WTC11 (cell line): ENCODE results near the gene NR0B2. TPM values are rescaled to one million over a fixed set of nuclear protein-coding genes. Genes with fewer than 3 reads are reported as not detected.

ENCODE experiments used
- ATAC-seq: fragments of 200-7000 bp; cut with Tn5 transposase; 2 replicates; pipeline ENCODE4 v1.10.0; 2021; ENCODE audit warnings: mild to moderate bottlenecking, moderate library complexity
- CTCF ChIA-PET: fragments of 300-600 bp; sonication (Branson Sonifier 250); formaldehyde crosslinking; loops from one replicate; lab custom pipeline; 2021; ENCODE audit warnings: antibody characterized with exemption; lab: Charles Lee
- POLR2A ChIA-PET: fragments of 350-600 bp; sonication (Branson Sonifier 250); formaldehyde crosslinking; loops from one replicate; lab custom pipeline; 2021; ENCODE audit warnings: antibody characterized with exemption; lab: Charles Lee
- DNase-seq: peaks from one replicate; pipeline ENCODE4 v3.0.0; 2021; ENCODE audit warnings: low spot score
- H3K27ac Mint-ChIP-seq: 2 replicates; pipeline ENCODE4 v1.8.0; 2021; ENCODE audit warnings: mixed read lengths
- H3K27me3 Mint-ChIP-seq: 2 replicates; pipeline ENCODE4 v1.8.0; 2021; ENCODE audit warnings: low read depth, mild to moderate bottlenecking, moderate library complexity, mixed read lengths
- H3K36me3 Mint-ChIP-seq: 2 replicates; pipeline ENCODE4 v1.8.0; 2021; ENCODE audit warnings: mixed read lengths
- H3K4me1 Mint-ChIP-seq: 2 replicates; pipeline ENCODE4 v1.8.0; 2022; ENCODE audit warnings: mixed read lengths
- H3K4me3 Mint-ChIP-seq: 2 replicates; pipeline ENCODE4 v1.8.0; 2021; ENCODE audit warnings: mild to moderate bottlenecking, moderate library complexity, mixed read lengths
- H3K9me3 Mint-ChIP-seq: 2 replicates; pipeline ENCODE4 v1.8.0; 2021; ENCODE audit warnings: mixed read lengths
- AFF4 ChIP-seq: sonication (generic); formaldehyde crosslinking; IDR thresholded peaks from 2 replicates; pipeline ENCODE4 v1.8.1; 2023; ENCODE audit warnings: mild to moderate bottlenecking, missing genetic modification reagents, borderline replicate concordance
- ATF1 ChIP-seq: sonication (generic); formaldehyde crosslinking; IDR thresholded peaks from 2 replicates; pipeline ENCODE4 v1.8.1; 2023; ENCODE audit warnings: mild to moderate bottlenecking, moderate library complexity, missing genetic modification reagents
- E2F1 ChIP-seq: sonication (generic); formaldehyde crosslinking; IDR thresholded peaks from 2 replicates; pipeline ENCODE4 v1.8.0; 2022; ENCODE audit warnings: mild to moderate bottlenecking, missing genetic modification reagents
- E2F5 ChIP-seq: sonication (generic); formaldehyde crosslinking; IDR thresholded peaks from 2 replicates; pipeline ENCODE4 v1.8.1; 2022; ENCODE audit warnings: mild to moderate bottlenecking, moderate library complexity, missing genetic modification reagents
- ESRRA ChIP-seq: sonication (generic); formaldehyde crosslinking; IDR thresholded peaks from 2 replicates; pipeline ENCODE4 v1.8.1; 2022; ENCODE audit warnings: mild to moderate bottlenecking, missing genetic modification reagents, borderline replicate concordance
- FOXP4 ChIP-seq: sonication (generic); formaldehyde crosslinking; IDR thresholded peaks from 2 replicates; pipeline ENCODE4 v1.8.0; 2022; ENCODE audit warnings: mild to moderate bottlenecking, missing genetic modification reagents
- GRHL2 ChIP-seq: fragments of 250-450 bp; sonication (Bioruptor Pico); IDR thresholded peaks from 2 replicates; pipeline ENCODE4 v1.8.0; 2022; ENCODE audit warnings: mild to moderate bottlenecking, moderate library complexity; ENCODE audit not compliant: insufficient replicate concordance, severe bottlenecking
- MYBL2 ChIP-seq: sonication (generic); formaldehyde crosslinking; IDR thresholded peaks from 2 replicates; pipeline ENCODE4 v1.8.1; 2023; ENCODE audit warnings: mild to moderate bottlenecking, moderate library complexity, missing genetic modification reagents
- NFE2L1 ChIP-seq: sonication (generic); formaldehyde crosslinking; IDR thresholded peaks from 2 replicates; pipeline ENCODE4 v1.8.1; 2023; ENCODE audit warnings: missing genetic modification reagents
- TEAD1 ChIP-seq: sonication (generic); formaldehyde crosslinking; IDR thresholded peaks from 2 replicates; pipeline ENCODE4 v1.8.0; 2022; ENCODE audit warnings: mild to moderate bottlenecking, missing genetic modification reagents
- USF1 ChIP-seq: sonication (generic); formaldehyde crosslinking; IDR thresholded peaks from 2 replicates; pipeline ENCODE4 v1.8.0; 2022; ENCODE audit warnings: mild to moderate bottlenecking, missing genetic modification reagents
- USF2 ChIP-seq: sonication (generic); formaldehyde crosslinking; IDR thresholded peaks from 2 replicates; pipeline ENCODE4 v1.8.1; 2023; ENCODE audit warnings: mild to moderate bottlenecking, missing genetic modification reagents, moderate library complexity
- ZNF281 ChIP-seq: sonication (generic); formaldehyde crosslinking; IDR thresholded peaks from 2 replicates; pipeline ENCODE4 v1.8.0; 2023; ENCODE audit warnings: mild to moderate bottlenecking, missing genetic modification reagents
- total RNA-seq: library from RNA; stranded (reverse); gene quantifications from 3 replicates; pipeline ENCODE4 v1.2.3, GENCODE V29; 2021

The NR0B2 gene
- total RNA-seq, 1 experiment from 2014 or later, result not detected

GRCh38 chr1:26956321-26956720, 42.5 kb upstream of the NR0B2 start (continued):
- TF ChIP-seq FOXP4 (CRISPR knock-in tag) (no peak), E2F5 (CRISPR knock-in tag) (no peak)

- ATAC-seq, result no peak
- TF ChIP-seq USF1 (CRISPR knock-in tag) (no peak), TEAD1 (no peak), MYBL2 (CRISPR knock-in tag) (no peak), ATF1 (CRISPR knock-in tag) (no peak), E2F1 (no peak)
- no peaks in the 10 kb centered on the region for H3K27me3 Mint-ChIP-seq
- POLR2A ChIA-PET, result interaction anchor here (0.7 kb wide), 1 partner anchor 80 kb away, joined by 3 read pairs; no protein-coding TSS in a partner anchor
- peaks cover 7% of the 10 kb centered on the region for H3K9me3 Mint-ChIP-seq
- no peak overlapping the region for H3K4me3 Mint-ChIP-seq
- no peaks in the 10 kb centered on the region for H3K4me1 Mint-ChIP-seq
- no peak overlapping the region for H3K27ac Mint-ChIP-seq
- H3K36me3 Mint-ChIP-seq, result peaks cover 22% of the 10 kb centered on the region
- DNase-seq, result no peak
- CTCF ChIA-PET, result no interaction called here
Observed at GRCh38 chr1:26953374-26953773, 39.6 kb upstream of the NR0B2 start.

- Mint-ChIP-seq H3K4me3 (no peak overlapping the region), H3K27me3 (no peaks in the 10 kb centered on the region), H3K9me3 (peaks cover 7% of the 10 kb centered on the region), H3K4me1 (no peaks in the 10 kb centered on the region), H3K27ac (no peak overlapping the region), H3K36me3 (peaks cover 21% of the 10 kb centered on the region)
- ChIA-PET CTCF (interaction anchor here (0.9 to 1.0 kb wide), 2 partner anchors 8 to 15 kb away, joined by 3 to 4 read pairs; partner anchors contain the start of gene KDF1), POLR2A (no interaction called here)
- DNase-seq (no peak), ATAC-seq (no peak)
- TF ChIP-seq GRHL2 (CRISPR knock-in tag) (no peak), E2F1 (no peak), NFE2L1 (CRISPR knock-in tag) (no peak), ZNF281 (no peak), USF2 (no peak), ESRRA (CRISPR knock-in tag) (no peak), USF1 (CRISPR knock-in tag) (no peak), AFF4 (no peak)
Observed at GRCh38 chr1:26951821-26952497, 38.2 kb upstream of the NR0B2 start.
